ENCODE data around the gene HS3ST2. TPM values are rescaled to one million over a fixed set of nuclear protein-coding genes. Genes with fewer than 3 reads are reported as not detected.

HS3ST2 gene
- polyA plus RNA-seq, 2 of the 4 experiments (the other 2 are of a cell fraction), result not detected

- no peak overlapping the region for H3K27ac ChIP-seq
- FAIRE-seq (no peak), DNase-seq (ENCODE audit: low read depth in 1 of 2, low spot score in 1 of 2) (peak; percentile 61 to 80), ATAC-seq (peak; percentile 70 to 92; a peak in 4 of 6 replicates)
- H3K4me1 ChIP-seq, result no peaks in the 10 kb centered on the region
- H3K4me3 ChIP-seq, result no peak overlapping the region
- H3K4me2 ChIP-seq, result no peak overlapping the region
- ChIA-PET POLR2A (no interaction called here), CTCF (interaction anchor here (0.7 to 1.0 kb wide), 4 partner anchors 17 to 313 kb away, joined by 3 to 4 read pairs (median 3); no protein-coding TSS in a partner anchor)
- WGBS (ENCODE audit: missing lambda C conversion rate), result 21% methylated on average over 18 of the region's 18 CpGs
- H3K9me3 ChIP-seq, result no peaks in the 10 kb centered on the region
- TF ChIP-seq MAX (IDR thresholded peaks at IDR 0.05) (peak; percentile 92), RNF2 (IDR thresholded peaks at IDR 0.05; ENCODE audit: borderline replicate concordance, low read depth) (no peak), NFE2L2 (conservative IDR thresholded peaks at IDR 0.05; ENCODE audit: low read length) (no peak), EHMT2 (IDR thresholded peaks at IDR 0.05; ENCODE audit: low read depth) (no peak), ZNF302 (CRISPR knock-in tag; IDR thresholded peaks at IDR 0.05) (no peak), EHF (CRISPR knock-in tag; IDR thresholded peaks at IDR 0.05) (no peak), CHD2 (IDR thresholded peaks at IDR 0.05; ENCODE audit: low read length, partially characterized antibody) (no peak), BHLHE40 (IDR thresholded peaks at IDR 0.05; ENCODE audit: low read depth, low read length) (no peak), TFCP2L1 (CRISPR knock-in tag; IDR thresholded peaks at IDR 0.05) (no peak), GATA3 (IDR thresholded peaks at IDR 0.05; ENCODE audit: borderline replicate concordance) (no peak), FOXS1 (CRISPR knock-in tag; IDR thresholded peaks at IDR 0.05) (no peak), REST (IDR thresholded peaks at IDR 0.05) (no peak), PHF8 (IDR thresholded peaks at IDR 0.05; ENCODE audit: borderline replicate concordance, low read depth) (no peak), RARB (CRISPR knock-in tag; IDR thresholded peaks at IDR 0.05) (no peak), FOSL2 (IDR thresholded peaks at IDR 0.05) (no peak), FOSL2 (CRISPR knock-in tag; IDR thresholded peaks at IDR 0.05) (no peak), HES2 (IDR thresholded peaks at IDR 0.05) (no peak), CEBPB (IDR thresholded peaks at IDR 0.05) (no peak), FOSB (CRISPR knock-in tag; IDR thresholded peaks at IDR 0.05) (no peak), NPAS2 (CRISPR knock-in tag; IDR thresholded peaks at IDR 0.05; ENCODE audit: borderline replicate concordance) (no peak), RAD21 (conservative IDR thresholded peaks at IDR 0.05 in 1 of 2, IDR thresholded peaks at IDR 0.05 in 1 of 2) (peak; percentile 66 to 70), RCOR1 (IDR thresholded peaks at IDR 0.05; ENCODE audit: low read depth, low read length) (no peak), JUNB (IDR thresholded peaks at IDR 0.05) (no peak), KDM5A (IDR thresholded peaks at IDR 0.05) (no peak), ZC3H11A (IDR thresholded peaks at IDR 0.05) (no peak), HOXB13 (CRISPR knock-in tag; IDR thresholded peaks at IDR 0.05; ENCODE audit: low read depth) (no peak), CTCF (IDR thresholded peaks at IDR 0.05) (peak; percentile 57), BCL3 (IDR thresholded peaks at IDR 0.05) (no peak), SMC3 (IDR thresholded peaks at IDR 0.05) (peak; percentile 45), HEYL (CRISPR knock-in tag; IDR thresholded peaks at IDR 0.05) (no peak), TP53 (CRISPR knock-in tag; IDR thresholded peaks at IDR 0.05) (no peak), CBX2 (IDR thresholded peaks at IDR 0.05; ENCODE audit: borderline replicate concordance, low read depth) (no peak), KDM1A (IDR thresholded peaks at IDR 0.05; ENCODE audit: low read depth) (no peak), HOXA7 (CRISPR knock-in tag; IDR thresholded peaks at IDR 0.05) (no peak), ATOH8 (CRISPR knock-in tag; IDR thresholded peaks at IDR 0.05; ENCODE audit: low read depth) (no peak)
These were observed 134.8 kb downstream of the HS3ST2 start for GRCh38 chr16:22948603-22949368.

Data from A549 (cell line).